Neural cell (in vitro differentiated cells): Measurements from ENCODE around the gene TSPAN18. TPM values are rescaled to one million over a fixed set of nuclear protein-coding genes. Genes with fewer than 3 reads are reported as not detected.

Experiments used
- H2AFZ ChIP-seq: fragments of 200-600, 300-800 bp; sonication (generic), shearing (Covaris generic); 2 replicates; pipeline ENCODE4 v1.6.0; 2014; ENCODE audit warnings: low read depth, mild to moderate bottlenecking, antibody characterized with exemption, low read length, moderate library complexity
- H3F3A ChIP-seq: fragments of 200-600 bp; shearing (Covaris generic); 2 replicates; pipeline ENCODE4 v1.6.1; 2016; ENCODE audit warnings: mild to moderate bottlenecking, moderate library complexity, mixed read lengths, antibody characterized with exemption, low read length; ENCODE audit not compliant: insufficient read depth, poor library complexity, severe bottlenecking
- H3K27ac ChIP-seq: fragments of 200-600, 300-800 bp; sonication (generic), shearing (Covaris generic); 2 replicates; pipeline ENCODE4 v1.5.1; 2014; ENCODE audit warnings: mild to moderate bottlenecking, low read length, moderate library complexity
- H3K27me3 ChIP-seq: fragments of 300-800, 200-600 bp; sonication (generic), shearing (Covaris generic); 2 replicates; pipeline ENCODE4 v1.6.0; 2014; ENCODE audit warnings: mild to moderate bottlenecking, low read depth, low read length, moderate library complexity; ENCODE audit not compliant: insufficient read depth
- H3K36me3 ChIP-seq: fragments of 300-800, 200-600 bp; sonication (generic), shearing (Covaris generic); 2 replicates; pipeline ENCODE4 v1.5.1; 2014; ENCODE audit warnings: mild to moderate bottlenecking, antibody characterized with exemption, low read length, moderate library complexity; ENCODE audit not compliant: insufficient read depth
- H3K4me2 ChIP-seq: fragments of 300-800, 200-600 bp; sonication (generic), shearing (Covaris generic); 2 replicates; pipeline ENCODE4 v1.6.0; 2014; ENCODE audit warnings: mild to moderate bottlenecking, low read length
- H3K4me3 ChIP-seq: fragments of 300-800, 200-600 bp; sonication (generic), shearing (Covaris generic); 2 replicates; pipeline ENCODE4 v1.5.1; 2014; ENCODE audit warnings: mild to moderate bottlenecking, low read length, moderate library complexity
- H3K79me2 ChIP-seq: fragments of 200-600 bp; shearing (Covaris generic); replicated peaks from 2 replicates; pipeline ENCODE4 v1.6.0; 2014; ENCODE audit warnings: mild to moderate bottlenecking, low read length, moderate library complexity; ENCODE audit not compliant: insufficient read depth
- H3K9ac ChIP-seq: fragments of 300-800, 200-600 bp; sonication (generic), shearing (Covaris generic); 2 replicates; pipeline ENCODE4 v1.6.1; 2016; ENCODE audit warnings: mild to moderate bottlenecking, low read length, mixed read lengths
- H3K9me2 ChIP-seq: fragments of 200-600 bp; shearing (Covaris generic); 2 replicates; pipeline ENCODE4 v1.6.1; 2016; ENCODE audit warnings: mild to moderate bottlenecking, low read length, mixed read lengths; ENCODE audit not compliant: insufficient read depth
- H3K9me3 ChIP-seq: fragments of 200-600, 300-800 bp; sonication (generic), shearing (Covaris generic); 2 replicates; pipeline ENCODE4 v1.6.1; 2016; ENCODE audit warnings: mild to moderate bottlenecking, mixed run types, low read length, moderate library complexity, mixed read lengths
- H4K20me1 ChIP-seq: fragments of 200-600 bp; shearing (Covaris generic); 2 replicates; pipeline ENCODE4 v1.6.1; 2016; ENCODE audit warnings: mild to moderate bottlenecking, mixed run types; ENCODE audit not compliant: insufficient read depth
- EP300 ChIP-seq: fragments of 450-650 bp; conservative IDR thresholded peaks from 2 replicates; pipeline ENCODE4 v1.6.1; 2014; ENCODE audit warnings: antibody characterized with exemption, mild to moderate bottlenecking, moderate library complexity; ENCODE audit not compliant: poor library complexity, severe bottlenecking
- EZH2 ChIP-seq: fragments of 200-600, 300-800 bp; shearing (Covaris generic), sonication (generic); IDR thresholded peaks from 2 replicates; pipeline ENCODE4 v1.6.1; 2014; ENCODE audit warnings: antibody characterized with exemption, low read length, borderline replicate concordance, mild to moderate bottlenecking; ENCODE audit not compliant: insufficient read depth, poor library complexity, severe bottlenecking
- MXI1 ChIP-seq: fragments of 450-650 bp; conservative IDR thresholded peaks from 2 replicates; pipeline ENCODE4 v1.6.1; 2014; ENCODE audit warnings: antibody characterized with exemption, mild to moderate bottlenecking; ENCODE audit not compliant: poor library complexity, severe bottlenecking
- POLR2AphosphoS5 ChIP-seq: IDR thresholded peaks from 2 replicates; pipeline ENCODE4 v1.6.1; 2012
- RAD21 ChIP-seq: fragments of 450-650 bp; conservative IDR thresholded peaks from 2 replicates; pipeline ENCODE4 v1.6.1; 2014; ENCODE audit warnings: antibody characterized with exemption, mild to moderate bottlenecking, moderate library complexity
- SMC3 ChIP-seq: fragments of 450-650 bp; conservative IDR thresholded peaks from 2 replicates; pipeline ENCODE4 v1.6.1; 2014; ENCODE audit warnings: antibody characterized with exemption, mild to moderate bottlenecking, moderate library complexity; ENCODE audit not compliant: poor library complexity
- TAF1 ChIP-seq: IDR thresholded peaks from 2 replicates; pipeline ENCODE4 v1.6.1; 2012; ENCODE audit warnings: low read depth
- polyA plus RNA-seq: library from polyadenylated mRNA; depleted of rRNA; stranded (reverse); fragments of >200 nt; gene quantifications from 2 replicates; pipeline ENCODE4 v1.2.3, GENCODE V29; 2014
- TF ChIP-seq, protein P1 (sequence below): IDR thresholded peaks from 2 replicates; pipeline ENCODE4 v1.6.1; 2012; ENCODE audit warnings: borderline replicate concordance
- TF ChIP-seq, protein P2 (sequence below): fragments of 450-650 bp; IDR thresholded peaks from 2 replicates; pipeline ENCODE4 v1.5.1; 2014; ENCODE audit warnings: antibody characterized with exemption, mild to moderate bottlenecking, moderate library complexity; ENCODE audit not compliant: poor library complexity, severe bottlenecking

The TSPAN18 gene
- polyA plus RNA-seq, 1 donor from 2014 or later: 8.4 TPM

DNA sequence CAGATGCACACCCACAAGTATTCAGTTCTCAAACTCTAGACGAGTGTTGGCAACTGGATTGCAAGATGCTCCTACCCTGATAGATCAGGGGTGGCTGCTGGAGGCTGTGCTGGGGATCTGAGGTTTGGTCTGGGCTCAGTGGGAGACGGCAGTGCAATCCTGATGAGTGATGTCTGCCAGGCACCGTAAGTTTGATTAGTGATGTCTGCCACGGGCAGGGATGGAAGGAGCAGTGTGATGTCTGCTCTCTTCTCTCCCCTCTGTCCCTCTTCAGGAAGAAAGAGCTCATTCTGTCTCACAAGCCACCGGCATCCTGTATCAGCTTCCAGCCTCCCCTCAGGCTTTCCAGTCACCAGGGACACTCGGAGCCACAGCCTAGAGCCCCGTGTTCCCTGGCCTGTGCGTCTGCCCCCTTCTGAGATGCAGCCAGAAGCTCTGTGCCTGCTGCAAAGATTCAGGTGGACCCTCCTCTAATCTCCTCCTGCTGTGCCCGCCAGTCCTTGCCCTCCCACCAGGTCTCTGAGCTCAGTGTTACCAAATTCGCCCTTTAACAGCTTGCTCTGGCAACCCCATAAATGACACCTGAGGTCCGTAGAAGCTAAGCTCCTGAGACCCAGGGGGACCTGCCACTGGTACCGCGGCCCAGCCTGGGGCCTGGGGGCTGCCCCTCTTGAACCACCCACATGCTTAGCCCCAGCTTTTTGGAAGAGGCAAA lies 204.0 kb downstream of the TSPAN18 start:
- TF ChIP-seq, protein P1, sequence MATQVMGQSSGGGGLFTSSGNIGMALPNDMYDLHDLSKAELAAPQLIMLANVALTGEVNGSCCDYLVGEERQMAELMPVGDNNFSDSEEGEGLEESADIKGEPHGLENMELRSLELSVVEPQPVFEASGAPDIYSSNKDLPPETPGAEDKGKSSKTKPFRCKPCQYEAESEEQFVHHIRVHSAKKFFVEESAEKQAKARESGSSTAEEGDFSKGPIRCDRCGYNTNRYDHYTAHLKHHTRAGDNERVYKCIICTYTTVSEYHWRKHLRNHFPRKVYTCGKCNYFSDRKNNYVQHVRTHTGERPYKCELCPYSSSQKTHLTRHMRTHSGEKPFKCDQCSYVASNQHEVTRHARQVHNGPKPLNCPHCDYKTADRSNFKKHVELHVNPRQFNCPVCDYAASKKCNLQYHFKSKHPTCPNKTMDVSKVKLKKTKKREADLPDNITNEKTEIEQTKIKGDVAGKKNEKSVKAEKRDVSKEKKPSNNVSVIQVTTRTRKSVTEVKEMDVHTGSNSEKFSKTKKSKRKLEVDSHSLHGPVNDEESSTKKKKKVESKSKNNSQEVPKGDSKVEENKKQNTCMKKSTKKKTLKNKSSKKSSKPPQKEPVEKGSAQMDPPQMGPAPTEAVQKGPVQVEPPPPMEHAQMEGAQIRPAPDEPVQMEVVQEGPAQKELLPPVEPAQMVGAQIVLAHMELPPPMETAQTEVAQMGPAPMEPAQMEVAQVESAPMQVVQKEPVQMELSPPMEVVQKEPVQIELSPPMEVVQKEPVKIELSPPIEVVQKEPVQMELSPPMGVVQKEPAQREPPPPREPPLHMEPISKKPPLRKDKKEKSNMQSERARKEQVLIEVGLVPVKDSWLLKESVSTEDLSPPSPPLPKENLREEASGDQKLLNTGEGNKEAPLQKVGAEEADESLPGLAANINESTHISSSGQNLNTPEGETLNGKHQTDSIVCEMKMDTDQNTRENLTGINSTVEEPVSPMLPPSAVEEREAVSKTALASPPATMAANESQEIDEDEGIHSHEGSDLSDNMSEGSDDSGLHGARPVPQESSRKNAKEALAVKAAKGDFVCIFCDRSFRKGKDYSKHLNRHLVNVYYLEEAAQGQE: no peak
- TF ChIP-seq SMC3: no peak
- TF ChIP-seq POLR2AphosphoS5: no peak
- no peak for TF ChIP-seq TAF1
- no peak for TF ChIP-seq RAD21
- TF ChIP-seq EP300: no peak
- TF ChIP-seq MXI1: no peak
- TF ChIP-seq, protein P2, sequence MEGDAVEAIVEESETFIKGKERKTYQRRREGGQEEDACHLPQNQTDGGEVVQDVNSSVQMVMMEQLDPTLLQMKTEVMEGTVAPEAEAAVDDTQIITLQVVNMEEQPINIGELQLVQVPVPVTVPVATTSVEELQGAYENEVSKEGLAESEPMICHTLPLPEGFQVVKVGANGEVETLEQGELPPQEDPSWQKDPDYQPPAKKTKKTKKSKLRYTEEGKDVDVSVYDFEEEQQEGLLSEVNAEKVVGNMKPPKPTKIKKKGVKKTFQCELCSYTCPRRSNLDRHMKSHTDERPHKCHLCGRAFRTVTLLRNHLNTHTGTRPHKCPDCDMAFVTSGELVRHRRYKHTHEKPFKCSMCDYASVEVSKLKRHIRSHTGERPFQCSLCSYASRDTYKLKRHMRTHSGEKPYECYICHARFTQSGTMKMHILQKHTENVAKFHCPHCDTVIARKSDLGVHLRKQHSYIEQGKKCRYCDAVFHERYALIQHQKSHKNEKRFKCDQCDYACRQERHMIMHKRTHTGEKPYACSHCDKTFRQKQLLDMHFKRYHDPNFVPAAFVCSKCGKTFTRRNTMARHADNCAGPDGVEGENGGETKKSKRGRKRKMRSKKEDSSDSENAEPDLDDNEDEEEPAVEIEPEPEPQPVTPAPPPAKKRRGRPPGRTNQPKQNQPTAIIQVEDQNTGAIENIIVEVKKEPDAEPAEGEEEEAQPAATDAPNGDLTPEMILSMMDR: no peak
- no peak for TF ChIP-seq EZH2
- Histone ChIP-seq H3K27ac (no peak overlapping the region), H3K79me2 (no peaks in the 10 kb centered on the region), H2AFZ (no peak overlapping the region), H4K20me1 (no peaks in the 10 kb centered on the region), H3K4me2 (no peak overlapping the region), H3K9ac (no peak overlapping the region), H3K9me2 (no peaks in the 10 kb centered on the region), H3F3A (no peaks in the 10 kb centered on the region), H3K36me3 (no peaks in the 10 kb centered on the region), H3K9me3 (no peaks in the 10 kb centered on the region), H3K27me3 (no peaks in the 10 kb centered on the region), H3K4me3 (no peak overlapping the region)

DNA sequence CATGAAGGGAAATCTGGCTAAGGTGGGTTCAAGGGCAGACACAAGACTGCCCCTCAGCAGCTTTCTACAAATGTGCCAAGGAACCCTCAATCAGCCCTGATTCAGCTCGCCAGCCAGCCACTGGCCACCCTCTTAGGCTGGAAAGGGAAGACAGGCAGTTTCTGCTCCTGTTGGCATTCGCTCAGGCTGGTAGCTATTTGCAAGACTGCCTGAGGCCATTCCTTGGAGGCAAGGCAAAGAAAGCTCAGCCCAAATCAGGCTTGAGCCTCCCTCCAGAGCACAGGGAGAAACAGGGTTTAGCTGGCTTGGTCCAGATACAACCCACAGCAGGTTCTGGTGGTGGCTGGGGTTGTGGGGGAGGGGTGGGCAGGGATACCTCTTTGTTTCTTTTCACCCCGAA lies 204.7 kb downstream of the TSPAN18 start:
- Histone ChIP-seq H3K9me3 (no peaks in the 10 kb centered on the region), H3K79me2 (no peaks in the 10 kb centered on the region), H4K20me1 (no peaks in the 10 kb centered on the region), H3K4me2 (no peak overlapping the region), H3F3A (no peaks in the 10 kb centered on the region), H3K4me3 (no peak overlapping the region), H3K9ac (no peak overlapping the region), H3K27me3 (no peaks in the 10 kb centered on the region), H2AFZ (no peak overlapping the region), H3K9me2 (no peaks in the 10 kb centered on the region), H3K36me3 (no peaks in the 10 kb centered on the region), H3K27ac (no peak overlapping the region)
- TF ChIP-seq EZH2 (no peak), POLR2AphosphoS5 (no peak), EP300 (no peak), SMC3 (no peak), RAD21 (no peak), MXI1 (no peak), TAF1 (no peak)
- TF ChIP-seq, protein P1: no peak
- TF ChIP-seq, protein P2: no peak
